GM10248 (cell line): ENCODE results near the gene SIVA1.

Experiments
- CTCF ChIA-PET: fragments of 300-600 bp; sonication (Branson Sonifier 250); formaldehyde crosslinking; extraction: SDS; loops from one replicate; lab custom pipeline; 2021; ENCODE audit warnings: antibody characterized with exemption; lab: Yijun Ruan, JAX
- POLR2A ChIA-PET: fragments of 350-650 bp; sonication (Branson Sonifier 250); formaldehyde crosslinking; extraction: SDS; loops from one replicate; lab custom pipeline; 2020; ENCODE audit warnings: antibody characterized with exemption; lab: Yijun Ruan, JAX
- DNase-seq: peaks from one replicate; pipeline ENCODE4 v3.0.0; 2012; ENCODE audit errors: extremely low spot score
- CTCF ChIP-seq: IDR thresholded peaks from 2 replicates; pipeline ENCODE4 v1.5.1; 2012; ENCODE audit warnings: mild to moderate bottlenecking, low read depth; ENCODE audit errors: extremely low read depth, missing control alignments, control extremely low read depth

Gene SIVA1

DNA sequence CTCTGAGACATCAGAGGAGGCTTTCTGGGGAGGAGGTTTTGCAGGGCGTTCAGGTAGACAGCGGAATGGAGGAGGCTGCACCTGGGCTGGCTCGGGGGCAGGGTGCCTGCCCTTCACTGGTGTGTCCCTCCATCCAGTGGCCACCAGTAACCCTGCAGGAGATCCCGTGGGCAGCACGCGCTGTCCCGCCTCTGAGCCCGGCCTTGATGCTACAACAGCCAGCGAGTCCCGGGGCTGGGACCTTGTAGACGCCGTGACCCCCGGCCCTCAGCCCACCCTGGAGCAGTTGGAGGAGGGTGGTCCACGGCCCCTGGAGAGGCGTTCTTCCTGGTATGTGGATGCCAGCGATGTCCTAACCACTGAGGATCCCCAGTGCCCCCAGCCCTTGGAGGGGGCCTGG lies 38.9 kb upstream of the SIVA1 start:
- no peak for DNase-seq
- POLR2A ChIA-PET: no interaction called here
- CTCF ChIA-PET: no interaction called here
- no peak for TF ChIP-seq CTCF

DNA sequence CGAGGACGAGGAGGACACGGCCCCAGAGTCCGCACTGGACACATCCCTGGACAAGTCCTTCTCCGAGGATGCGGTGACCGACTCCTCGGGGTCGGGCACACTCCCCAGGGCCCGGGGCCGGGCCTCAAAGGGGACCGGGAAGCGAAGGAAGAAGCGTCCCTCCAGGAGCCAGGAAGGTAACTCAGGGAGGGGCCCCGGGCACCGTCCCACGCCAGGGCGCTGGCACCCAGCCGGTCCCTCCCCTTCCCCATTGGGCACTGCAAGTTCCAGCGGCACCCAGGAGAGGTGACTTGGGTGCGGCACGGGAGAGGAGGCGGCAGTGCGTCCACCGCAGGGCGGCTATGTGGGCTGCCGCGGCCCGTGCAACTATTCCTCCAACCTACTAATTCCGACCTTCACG lies 38.3 kb upstream of the SIVA1 start:
- POLR2A ChIA-PET: no interaction called here
- CTCF ChIA-PET: no interaction called here
- TF ChIP-seq CTCF: no peak
- DNase-seq: no peak

- no peak for DNase-seq
- ChIA-PET POLR2A (no interaction called here), CTCF (no interaction called here)
- TF ChIP-seq CTCF: no peak
These were observed 37.5 kb upstream of the SIVA1 start for GRCh38 chr14:104715416-104715815.

DNA sequence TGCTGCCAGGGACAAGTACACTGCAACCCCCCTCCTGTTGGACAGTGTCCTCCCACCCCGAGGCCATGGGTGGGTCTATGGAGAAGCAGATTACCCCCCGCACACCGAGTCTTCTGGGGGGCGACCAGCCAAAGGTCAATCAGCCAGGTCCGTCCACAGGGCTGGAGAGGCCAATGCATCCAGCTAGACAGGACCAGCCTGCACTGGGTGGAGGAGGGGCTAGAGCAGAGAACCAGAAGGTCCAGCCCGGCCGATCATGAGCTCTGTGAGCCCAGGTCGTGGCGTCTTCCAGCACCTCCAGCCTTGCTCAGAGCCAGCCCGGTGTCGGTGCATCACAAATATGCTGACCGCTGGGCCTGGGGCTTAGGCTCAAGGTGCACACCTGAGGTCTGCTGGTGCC lies 37.1 kb upstream of the SIVA1 start:
- ChIA-PET CTCF (no interaction called here), POLR2A (no interaction called here)
- no peak for DNase-seq
- no peak for TF ChIP-seq CTCF

GRCh38 chr14:104717137-104717536 lies 35.8 kb upstream of the SIVA1 start:
- ChIA-PET CTCF (no interaction called here), POLR2A (no interaction called here)
- TF ChIP-seq CTCF: no peak
- no peak for DNase-seq

GRCh38 chr14:104717646-104718045 lies 35.3 kb upstream of the SIVA1 start:
- POLR2A ChIA-PET: no interaction called here
- DNase-seq: no peak
- CTCF ChIA-PET: no interaction called here
- no peak for TF ChIP-seq CTCF

DNA sequence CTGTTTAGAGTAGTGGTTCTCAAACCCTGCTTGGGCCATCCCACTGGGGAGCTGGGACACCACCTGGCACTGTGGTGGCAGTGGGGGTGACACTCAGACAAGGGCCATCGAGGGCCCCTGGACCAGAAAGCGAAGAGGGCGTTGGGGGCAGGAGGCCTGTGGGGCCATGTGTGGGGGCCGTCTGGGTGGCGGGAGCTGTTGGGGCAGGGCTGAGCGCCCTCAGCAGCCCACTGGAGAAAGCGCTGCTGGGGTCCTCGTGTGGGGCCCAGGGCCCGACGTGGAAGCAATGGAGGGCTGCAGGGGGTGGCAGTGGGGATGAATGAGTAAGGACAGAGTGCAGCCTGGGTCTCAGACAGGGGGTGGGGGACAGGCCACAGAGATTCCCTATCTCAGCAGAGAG lies 34.8 kb upstream of the SIVA1 start:
- CTCF ChIA-PET: no interaction called here
- POLR2A ChIA-PET: no interaction called here
- TF ChIP-seq CTCF: no peak
- DNase-seq: no peak
